ENCODE results near the gene WDFY2.
"Not testable (repeated sequence)": the region's sequence is repeated elsewhere in the genome, so short reads cannot be mapped to it uniquely, and the experiment has no call there.

Gene WDFY2

GRCh38 chr13:51583875-51584730 is at the start of gene WDFY2:
Gene WDFY2 (plus strand): TSS chr13:51584462. CDS start chr13:51584688, 226 bp downstream.
- peak; percentile 100 for DNase-seq

DNA sequence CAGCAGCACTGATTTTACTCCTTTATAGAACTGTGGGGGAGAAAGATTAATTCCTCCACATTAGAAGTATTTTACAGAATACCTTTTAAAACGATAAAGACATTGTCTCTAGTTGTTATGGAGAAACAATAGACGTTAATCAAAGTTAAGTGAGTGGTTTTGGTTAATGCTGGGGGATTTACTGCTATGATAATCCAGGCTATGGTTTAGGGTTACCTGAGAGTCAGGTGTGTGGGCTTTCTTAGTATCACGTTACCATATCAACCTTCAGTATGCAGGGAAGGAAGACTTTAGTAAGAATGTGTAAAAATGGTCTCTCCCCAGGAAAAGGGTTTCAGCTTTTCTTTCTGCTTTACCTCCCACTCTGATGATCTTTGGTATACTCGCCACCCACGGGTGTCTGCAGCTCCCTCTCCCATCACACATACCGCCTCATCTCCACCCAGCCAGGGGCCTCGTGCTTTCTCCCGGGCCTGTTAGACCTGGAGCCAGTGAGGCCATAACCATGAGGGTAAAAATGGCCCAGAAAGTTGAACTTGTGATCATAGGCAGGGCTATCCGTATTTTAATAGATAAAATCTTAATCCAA is 45.6 kb upstream of the WDFY2 start:
- DNase-seq, result no peak

DNA sequence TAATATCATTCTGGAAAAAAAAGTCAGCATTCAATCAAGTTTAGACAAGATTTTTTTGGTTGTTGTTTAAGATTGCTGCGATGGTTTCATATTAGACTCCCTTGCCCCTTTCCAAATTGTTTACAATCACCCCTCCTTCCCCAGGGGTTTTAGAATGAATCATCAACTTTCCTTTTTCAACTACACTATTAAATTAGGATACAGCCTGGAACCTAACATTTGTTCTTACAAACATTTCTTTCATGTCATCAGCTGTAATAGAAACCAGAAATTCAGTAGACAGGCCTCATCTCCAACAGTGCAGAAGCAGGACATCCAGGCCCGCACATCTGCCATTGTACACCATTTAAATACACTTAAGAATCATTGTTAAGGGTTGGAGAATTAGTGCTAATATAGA is 44.4 kb upstream of the WDFY2 start:
- no peak for DNase-seq

DNA sequence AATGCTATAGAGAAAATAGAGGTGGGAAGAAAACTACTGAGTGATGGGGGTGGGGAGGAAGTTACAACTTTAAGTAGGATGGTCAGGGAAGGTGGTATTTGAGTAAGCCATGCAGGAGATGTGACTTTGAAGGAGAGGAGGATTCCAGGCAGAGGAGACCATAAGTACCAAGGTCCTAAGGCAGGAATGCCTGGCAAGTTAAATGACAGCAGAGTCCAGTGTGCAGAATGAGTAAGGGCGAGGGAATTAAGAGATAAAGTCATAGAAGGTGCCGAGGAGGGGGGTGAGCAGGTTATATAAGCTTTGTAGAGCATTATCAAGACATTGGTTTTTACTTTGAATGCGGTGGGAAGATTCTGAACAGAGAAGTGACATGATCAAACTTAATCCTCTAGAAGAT is 43.2 kb upstream of the WDFY2 start:
- DNase-seq, result no peak

DNA sequence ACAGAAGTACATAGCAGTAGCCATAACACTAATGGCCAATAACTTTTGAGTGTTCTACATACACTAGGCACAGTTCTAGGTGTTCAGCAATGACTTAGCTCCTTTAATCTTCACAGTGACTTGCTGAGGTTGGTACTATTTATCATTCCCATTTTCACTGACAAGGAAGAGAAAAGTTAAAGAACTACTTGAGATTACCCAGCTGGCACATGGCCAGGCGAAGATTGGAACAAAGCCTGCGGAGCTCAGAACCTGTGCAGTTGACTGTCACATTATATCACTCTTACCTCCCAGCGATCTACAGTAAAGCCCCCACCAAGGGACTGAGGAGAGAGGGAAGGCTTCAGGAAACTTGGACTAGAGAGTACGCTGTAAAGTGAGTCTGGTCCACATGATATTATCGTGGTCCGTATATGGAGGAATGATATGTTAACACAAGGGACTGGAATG is 42.4 kb upstream of the WDFY2 start:
- DNase-seq, result no peak

DNA sequence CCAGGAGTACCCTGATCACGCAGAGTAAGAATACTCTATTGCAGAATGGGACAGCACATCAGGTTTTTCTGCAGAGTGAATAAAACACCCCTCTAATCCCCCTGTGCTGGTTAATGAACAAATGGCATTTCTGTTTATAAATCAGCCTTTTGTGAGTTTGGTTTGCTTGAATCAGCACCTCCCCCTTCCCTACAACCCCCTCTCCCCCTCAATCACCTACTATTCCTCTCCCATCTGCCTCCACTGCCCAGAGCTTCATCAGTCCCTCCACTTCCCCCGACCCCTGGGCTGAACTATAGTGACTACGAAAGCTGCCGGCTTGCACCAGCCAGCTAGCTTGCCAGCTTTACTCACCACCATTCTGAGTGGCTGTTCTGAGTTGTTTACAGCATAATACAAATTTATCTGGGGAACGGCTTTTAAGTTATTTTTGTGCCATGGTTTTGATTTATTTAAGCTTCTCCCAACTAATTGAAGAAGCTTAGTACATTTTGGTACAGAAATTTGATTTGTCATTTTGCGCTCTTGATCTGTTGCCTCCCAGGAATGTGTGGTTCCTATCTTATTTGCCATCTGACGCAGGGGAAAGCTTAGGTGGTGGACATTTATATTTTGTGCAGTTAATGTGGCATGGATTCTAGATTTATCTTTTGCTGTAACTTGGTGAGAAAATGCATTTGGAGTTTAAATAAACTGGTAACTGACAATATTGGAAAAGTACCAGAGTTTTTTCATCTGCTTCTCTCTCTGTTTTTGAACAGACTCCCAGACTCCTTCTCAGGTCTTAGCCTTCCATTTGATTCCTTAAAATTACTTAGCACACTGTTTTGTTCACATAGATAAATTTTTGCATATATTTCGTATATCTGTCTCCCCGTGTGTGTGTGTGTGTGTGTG is 41.7 kb upstream of the WDFY2 start:
- no peak for DNase-seq

GRCh38 chr13:51545446-51545845 is 38.8 kb upstream of the WDFY2 start:
- DNase-seq, result not testable (repeated sequence)

GRCh38 chr13:51547425-51548176 is 36.7 kb upstream of the WDFY2 start:
- no peak for DNase-seq

GRCh38 chr13:51549050-51549449 is 35.2 kb upstream of the WDFY2 start:
- no peak for DNase-seq

DNA sequence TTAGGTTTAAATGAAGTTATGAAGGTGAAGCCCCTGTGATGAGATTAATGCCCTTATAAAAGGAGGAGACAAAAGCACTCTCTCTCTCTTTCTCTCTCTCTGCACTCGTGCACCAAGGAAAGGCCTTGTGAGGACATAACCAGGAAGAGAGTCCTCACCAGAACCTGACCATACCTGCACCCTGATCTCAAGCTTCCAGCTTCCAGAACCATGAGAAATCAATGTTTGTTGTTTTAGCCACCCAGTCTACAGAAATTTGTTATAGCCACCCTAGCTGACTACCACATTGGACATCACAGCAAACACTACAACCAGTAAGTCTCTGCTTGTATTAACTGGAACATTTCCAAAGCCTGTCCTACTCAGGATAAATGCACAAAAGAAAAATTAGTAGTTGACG is 34.7 kb upstream of the WDFY2 start:
- no peak for DNase-seq

DNA sequence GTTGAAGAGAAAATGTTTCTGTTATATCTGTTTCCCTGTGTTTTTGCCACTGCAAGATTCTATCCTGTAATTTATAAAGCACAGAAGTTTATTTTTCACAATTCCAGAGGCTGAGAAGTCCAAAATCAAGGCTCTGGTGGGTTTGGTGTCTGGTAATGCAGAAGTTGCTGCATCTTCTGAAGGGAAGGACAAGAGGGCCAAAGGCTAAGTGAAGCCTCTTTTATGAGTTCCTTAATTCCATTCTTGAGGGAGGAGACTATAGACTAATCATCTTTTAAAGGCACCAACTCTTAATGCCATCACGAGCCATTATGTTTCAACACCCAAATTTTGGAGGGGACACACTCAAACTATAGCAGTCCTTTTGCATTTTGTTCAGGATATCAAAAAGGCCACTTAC is 34.1 kb upstream of the WDFY2 start:
- no peak for DNase-seq

- no peak for DNase-seq
Measured at GRCh38 chr13:51551416-51551815, 32.8 kb upstream of the WDFY2 start.

- DNase-seq, result no peak
Measured at GRCh38 chr13:51552027-51552426, 32.2 kb upstream of the WDFY2 start.

GRCh38 chr13:51553531-51553930 is 30.7 kb upstream of the WDFY2 start:
- no peak for DNase-seq

GRCh38 chr13:51556740-51557139 is 27.5 kb upstream of the WDFY2 start:
- no peak for DNase-seq

- no peak for DNase-seq
Measured at GRCh38 chr13:51557438-51557837, 26.8 kb upstream of the WDFY2 start.

- no peak for DNase-seq
Measured at GRCh38 chr13:51557875-51558612, 26.2 kb upstream of the WDFY2 start.

DNA sequence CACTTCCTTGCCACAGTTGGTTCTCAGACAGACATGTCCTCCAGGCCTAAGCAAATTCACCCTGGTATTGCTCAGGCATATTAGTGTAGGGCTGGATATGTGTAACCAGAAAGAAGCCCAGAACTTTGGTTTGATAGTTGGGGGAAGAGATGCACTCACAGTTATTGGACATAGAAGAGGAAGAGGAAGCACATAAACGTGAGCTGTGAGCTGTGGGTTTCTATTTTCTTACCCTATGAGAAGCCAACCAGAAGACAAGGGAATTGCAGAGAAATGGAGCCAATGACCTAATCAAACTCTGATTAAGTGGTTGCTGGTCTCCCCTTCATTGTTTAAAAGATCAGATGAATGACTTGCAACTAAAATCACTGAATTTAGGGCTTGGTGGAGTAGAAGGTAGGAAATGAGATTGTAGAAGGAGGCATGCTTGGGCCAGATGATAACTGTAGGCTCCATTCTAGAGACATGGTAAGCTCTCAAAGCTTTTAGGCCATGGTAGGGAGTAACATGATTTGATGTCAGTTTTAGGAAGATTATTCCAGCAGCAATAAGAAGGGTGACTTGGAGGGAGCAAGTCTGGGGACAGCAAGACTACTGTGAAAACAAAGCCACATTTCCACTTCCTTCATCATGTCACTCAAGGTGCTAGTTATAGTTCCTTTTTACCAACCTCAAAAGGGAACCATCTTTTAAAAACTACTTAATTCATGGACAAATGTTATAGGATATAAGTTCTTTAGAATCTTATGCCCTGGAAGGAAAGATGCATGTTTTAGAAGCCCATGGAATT is 24.1 kb upstream of the WDFY2 start:
- no peak for DNase-seq

- no peak for DNase-seq
Measured at GRCh38 chr13:51562011-51562671, 22.1 kb upstream of the WDFY2 start.

DNA sequence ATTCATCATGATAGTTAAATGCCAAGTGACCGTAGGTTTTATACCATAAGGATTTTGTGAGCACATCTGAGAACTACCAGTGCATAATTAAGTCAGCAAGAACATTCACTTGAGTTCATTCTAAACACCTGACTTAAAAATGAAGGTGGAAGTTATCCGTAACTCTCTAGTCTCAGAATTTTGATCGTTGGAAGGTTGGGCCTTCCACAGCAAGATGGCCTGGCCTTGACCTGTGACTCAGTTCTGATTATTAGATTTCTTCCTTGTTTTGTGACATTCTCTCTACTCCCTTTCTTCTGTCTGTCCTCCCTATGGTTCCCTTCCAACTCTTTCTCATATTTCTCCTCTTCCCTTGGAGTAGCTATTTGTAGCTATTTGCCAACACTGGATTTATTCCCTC is 20.0 kb upstream of the WDFY2 start:
- DNase-seq, result no peak

- DNase-seq, result no peak
Measured at GRCh38 chr13:51564671-51565070, 19.6 kb upstream of the WDFY2 start.

Measured in NCI-H1105 treated with DMSO at 0.1 percent for 48 hours (cell line).